Stimulated activated CD4-positive, alpha-beta T cell treated with anti-CD3 and anti-CD28 coated beads, Interleukin-2, amount 100 ng/mL, for 24 hours (primary cell): Measurements from ENCODE around the gene RPTOR.
"Not testable (repeated sequence)": the region's sequence is repeated elsewhere in the genome, so short reads cannot be mapped to it uniquely, and the experiment has no call there.

Experiments used
- DNase-seq, 2 donors: peaks; one replicate each; pipeline ENCODE4 v3.0.0-alpha.2; 2020

Gene RPTOR

GRCh38 chr17:80805032-80805751 is 260.6 kb downstream of the RPTOR start:
- DNase-seq, result no peak

- DNase-seq, result no peak
These were observed 262.4 kb downstream of the RPTOR start for GRCh38 chr17:80807014-80807413.

GRCh38 chr17:80807882-80808281 is 263.2 kb downstream of the RPTOR start:
- DNase-seq, result no peak

GRCh38 chr17:80811181-80812105 is 266.8 kb downstream of the RPTOR start:
- DNase-seq, result no peak

- peak in 1 of 2 donors; percentile 47 for DNase-seq
These were observed 267.9 kb downstream of the RPTOR start for GRCh38 chr17:80812362-80813088.

- DNase-seq, result no peak
These were observed 268.7 kb downstream of the RPTOR start for GRCh38 chr17:80813318-80813717.

GRCh38 chr17:80814491-80814890 is 269.9 kb downstream of the RPTOR start:
- no peak for DNase-seq

- DNase-seq, result no peak
These were observed 270.6 kb downstream of the RPTOR start for GRCh38 chr17:80815151-80815681.

GRCh38 chr17:80815718-80816117 is 271.1 kb downstream of the RPTOR start:
- DNase-seq, result not testable (repeated sequence)

GRCh38 chr17:80816241-80817103 is 271.8 kb downstream of the RPTOR start:
- DNase-seq, result no peak

- no peak for DNase-seq
These were observed 272.7 kb downstream of the RPTOR start for GRCh38 chr17:80817321-80817845.

- no peak for DNase-seq
These were observed 273.2 kb downstream of the RPTOR start for GRCh38 chr17:80817861-80818260.

GRCh38 chr17:80818871-80819270 is 274.2 kb downstream of the RPTOR start:
- DNase-seq, result no peak

- DNase-seq, result no peak
These were observed 275.0 kb downstream of the RPTOR start for GRCh38 chr17:80819422-80820164.

GRCh38 chr17:80820331-80820730 is 275.7 kb downstream of the RPTOR start:
- DNase-seq, result no peak

GRCh38 chr17:80821546-80821945 is 276.9 kb downstream of the RPTOR start:
- no peak for DNase-seq

- no peak for DNase-seq
These were observed 277.5 kb downstream of the RPTOR start for GRCh38 chr17:80822021-80822699.

GRCh38 chr17:80822700-80823410 is 278.2 kb downstream of the RPTOR start:
- no peak for DNase-seq
